Fibroblast of villous mesenchyme (primary cell): Measurements from ENCODE around the gene PDZD2. TPM values are rescaled to one million over a fixed set of nuclear protein-coding genes. Genes with fewer than 3 reads are reported as not detected.
A peak's percentile ranks its signal among the peaks of the same experiment; 100 is the strongest.

ENCODE experiments used
- DNase-seq: peaks from one replicate; pipeline ENCODE4 v3.0.0-alpha.2; 2010; ENCODE audit warnings: low read depth
- H3K4me3 ChIP-seq: 2 replicates; pipeline ENCODE4 v1.5.1; 2011; ENCODE audit warnings: low read depth, mild to moderate bottlenecking, low read length
- CTCF ChIP-seq: IDR thresholded peaks from 2 replicates; pipeline ENCODE4 v1.5.1; 2012; ENCODE audit warnings: low read depth, mild to moderate bottlenecking, low read length; ENCODE audit not compliant: insufficient read depth
- total RNA-seq: library from RNA; depleted of rRNA; stranded (reverse); fragments of >200 nt; gene quantifications from 2 replicates; pipeline ENCODE4 v1.2.3, GENCODE V29; 2012

Gene PDZD2
- total RNA-seq, 1 donor = 2.6 TPM

- H3K4me3 ChIP-seq = no peak overlapping the region
- no peak for DNase-seq
- TF ChIP-seq CTCF = no peak
Observed at GRCh38 chr5:32132757-32133156, 493.8 kb downstream of the PDZD2 start.

- no peak overlapping the region for H3K4me3 ChIP-seq
- no peak for TF ChIP-seq CTCF
- DNase-seq = no peak
Observed at GRCh38 chr5:32135086-32135485, 496.2 kb downstream of the PDZD2 start.

GRCh38 chr5:32136342-32136741, 497.4 kb downstream of the PDZD2 start:
- DNase-seq = no peak
- no peak overlapping the region for H3K4me3 ChIP-seq
- TF ChIP-seq CTCF = no peak

GRCh38 chr5:32138839-32139493, 500.0 kb downstream of the PDZD2 start:
- no peak for DNase-seq
- TF ChIP-seq CTCF = no peak
- H3K4me3 ChIP-seq = no peak overlapping the region

- H3K4me3 ChIP-seq = no peak overlapping the region
- DNase-seq = peak; percentile 63
- TF ChIP-seq CTCF = no peak
Observed at GRCh38 chr5:32143617-32144377, 504.9 kb downstream of the PDZD2 start.

GRCh38 chr5:32144378-32145207, 505.7 kb downstream of the PDZD2 start:
- no peak overlapping the region for H3K4me3 ChIP-seq
- TF ChIP-seq CTCF = no peak
- DNase-seq = no peak
